ENCODE results near the gene BCL3.

GRCh38 chr19:44772959-44773358 is 24.5 kb downstream of the BCL3 start:
- TF ChIP-seq CTCF (IDR thresholded peaks at IDR 0.05): no peak
- TF ChIP-seq POLR2A (IDR thresholded peaks at IDR 0.05): no peak
